ENCODE measurements around the gene DNAL4.

DNAL4 gene

GRCh38 chr22:38784856-38785255, 9.1 kb downstream of the DNAL4 start:
- DNase-seq (ENCODE audit: low read depth): no peak

GRCh38 chr22:38784035-38784434, 9.9 kb downstream of the DNAL4 start:
- DNase-seq (ENCODE audit: low read depth): no peak

GRCh38 chr22:38783095-38783615, 10.8 kb downstream of the DNAL4 start:
- DNase-seq (ENCODE audit: low read depth): no peak

GRCh38 chr22:38782402-38783094, 11.4 kb downstream of the DNAL4 start:
- DNase-seq (ENCODE audit: low read depth): no peak

- no peak for DNase-seq (ENCODE audit: low read depth)
These were observed 12.9 kb downstream of the DNAL4 start for GRCh38 chr22:38781033-38781432.

GRCh38 chr22:38777087-38777671, 16.8 kb downstream of the DNAL4 start:
- no peak for DNase-seq (ENCODE audit: low read depth)

GRCh38 chr22:38776086-38776485, 17.9 kb downstream of the DNAL4 start:
- no peak for DNase-seq (ENCODE audit: low read depth)

GRCh38 chr22:38775656-38776055, 18.3 kb downstream of the DNAL4 start:
- no peak for DNase-seq (ENCODE audit: low read depth)

GRCh38 chr22:38774496-38775166, 19.3 kb downstream of the DNAL4 start:
- DNase-seq (ENCODE audit: low read depth): no peak

- DNase-seq (ENCODE audit: low read depth): no peak
These were observed 20.5 kb downstream of the DNAL4 start for GRCh38 chr22:38773363-38773946.

GRCh38 chr22:38772623-38772873, 21.4 kb downstream of the DNAL4 start:
- DNase-seq (ENCODE audit: low read depth): no peak

GRCh38 chr22:38770257-38770949, 23.5 kb downstream of the DNAL4 start:
- DNase-seq (ENCODE audit: low read depth): no peak

- DNase-seq (ENCODE audit: low read depth): no peak
These were observed 25.9 kb downstream of the DNAL4 start for GRCh38 chr22:38768036-38768435.

- no peak for DNase-seq (ENCODE audit: low read depth)
These were observed 26.6 kb downstream of the DNAL4 start for GRCh38 chr22:38767313-38767712.

GRCh38 chr22:38766076-38766777, 27.7 kb downstream of the DNAL4 start:
- DNase-seq (ENCODE audit: low read depth): no peak

- no peak for DNase-seq (ENCODE audit: low read depth)
These were observed 31.4 kb downstream of the DNAL4 start for GRCh38 chr22:38762551-38762983.

GRCh38 chr22:38761202-38762162, 32.5 kb downstream of the DNAL4 start:
- no peak for DNase-seq (ENCODE audit: low read depth)

- no peak for DNase-seq (ENCODE audit: low read depth)
These were observed 33.3 kb downstream of the DNAL4 start for GRCh38 chr22:38760477-38761201.

GRCh38 chr22:38759005-38759404, 34.9 kb downstream of the DNAL4 start:
- DNase-seq (ENCODE audit: low read depth): no peak

All from GM04504 (cell line).